Natural killer cell treated with Interleukin-12 subunit alpha and Interleukin-12 subunit beta and Interleukin-15 and Interleukin-18, amount 100 ng/mL, for 72 hours (primary cell): ENCODE measurements around the gene PYDC1. TPM values are rescaled to one million over a fixed set of nuclear protein-coding genes. Genes with fewer than 3 reads are reported as not detected.
A peak's percentile ranks its signal among the peaks of the same experiment; 100 is the strongest.
"Not testable (repeated sequence)": the region's sequence is repeated elsewhere in the genome, so short reads cannot be mapped to it uniquely, and the experiment has no call there.

Source experiments
- ATAC-seq, 2 donors: fragments of 150-1000 bp; cut with Tn5 transposase in 1 of 2; sonication (Bioruptor Pico), chemical (Tn5 transposase) in 1 of 2; 2 replicates each; pipeline ENCODE4 v1.10.0; 2021
- DNase-seq: peaks from one replicate; pipeline ENCODE4 v3.0.0; 2022; ENCODE audit warnings: low spot score
- H3K27ac Mint-ChIP-seq, 2 donors: 1 replicate in 1 of 2; 2 replicates in 1 of 2; pipeline ENCODE4 v1.8.0; 2022; ENCODE audit warnings: mixed read lengths in 2 of 2, mild to moderate bottlenecking in 1 of 2, moderate library complexity in 1 of 2
- H3K27me3 Mint-ChIP-seq, 2 donors: 1 replicate in 1 of 2; 2 replicates in 1 of 2; pipeline ENCODE4 v1.8.0; 2022; ENCODE audit warnings: mixed read lengths in 2 of 2
- H3K36me3 Mint-ChIP-seq: one replicate; pipeline ENCODE4 v1.8.0; 2022; ENCODE audit warnings: mixed read lengths
- H3K4me1 Mint-ChIP-seq, 2 donors: 1 replicate in 1 of 2; 2 replicates in 1 of 2; pipeline ENCODE4 v1.8.0; 2022; ENCODE audit warnings: low read depth in 2 of 2, mixed read lengths in 2 of 2, mild to moderate bottlenecking in 1 of 2
- H3K4me3 Mint-ChIP-seq: one replicate; pipeline ENCODE4 v1.8.0; 2022; ENCODE audit warnings: mixed read lengths
- H3K9me3 Mint-ChIP-seq: 2 replicates; pipeline ENCODE4 v1.8.0; 2022; ENCODE audit warnings: mixed read lengths
- total RNA-seq, 2 donors: library from RNA; stranded (reverse); gene quantifications; one replicate each; pipeline ENCODE4 v1.2.3, GENCODE V29; 2022

The PYDC1 gene
- total RNA-seq, 2 donors from 2014 or later: not detected

GRCh38 chr16:31214708-31215286 is 2.1 kb downstream of the PYDC1 start:
- no peak overlapping the region for H3K27ac Mint-ChIP-seq
- no peaks in the 10 kb centered on the region for H3K36me3 Mint-ChIP-seq
- H3K9me3 Mint-ChIP-seq: no peaks in the 10 kb centered on the region
- peak overlapping the region; percentile 81 for H3K4me3 Mint-ChIP-seq
- peaks cover 15 to 18% of the 10 kb centered on the region in 2 donors for H3K4me1 Mint-ChIP-seq
- peak in 1 of 2 donors; percentile 7 for ATAC-seq
- DNase-seq: no peak
- peaks cover 7 to 21% of the 10 kb centered on the region in 2 donors for H3K27me3 Mint-ChIP-seq

- ATAC-seq: no peak
- peaks cover 7 to 21% of the 10 kb centered on the region in 2 donors for H3K27me3 Mint-ChIP-seq
These were observed 2.8 kb downstream of the PYDC1 start, which contains the start of gene TRIM72 for GRCh38 chr16:31213877-31214707. TSS of gene TRIM72 (plus strand) at chr16:31214119. CDS start at chr16:31214739, 620 bp downstream.

GRCh38 chr16:31213342-31213741 is 3.6 kb downstream of the PYDC1 start:
- Mint-ChIP-seq H3K4me3 (no peak overlapping the region), H3K4me1 (peaks cover 15 to 18% of the 10 kb centered on the region in 2 donors), H3K36me3 (no peaks in the 10 kb centered on the region), H3K9me3 (no peaks in the 10 kb centered on the region), H3K27me3 (peaks cover 7 to 15% of the 10 kb centered on the region in 2 donors), H3K27ac (no peak overlapping the region)
- DNase-seq: no peak
- no peak for ATAC-seq

More at GRCh38 chr16:31213877-31214707, 2.8 kb downstream of the PYDC1 start, which contains the start of gene TRIM72:
- Mint-ChIP-seq H3K9me3 (no peaks in the 10 kb centered on the region), H3K36me3 (no peaks in the 10 kb centered on the region), H3K4me1 (peaks cover 15 to 18% of the 10 kb centered on the region in 2 donors), H3K4me3 (peak within 1 kb of the TSS; percentile 81), H3K27ac (no peak within 1 kb of the TSS)
- no peak for DNase-seq

- Mint-ChIP-seq H3K9me3 (no peaks in the 10 kb centered on the region), H3K4me3 (no peak overlapping the region), H3K27ac (peak overlapping the region in 1 of 2 donors; percentile 78), H3K4me1 (peaks cover 20 to 28% of the 10 kb centered on the region in 2 donors), H3K36me3 (no peaks in the 10 kb centered on the region), H3K27me3 (peaks cover 0 to 2% of the 10 kb centered on the region in 2 donors)
- DNase-seq (no peak), ATAC-seq (no peak)
These were observed 10.2 kb downstream of the PYDC1 start for GRCh38 chr16:31206776-31207175.

- Mint-ChIP-seq H3K4me3 (no peak overlapping the region), H3K36me3 (no peaks in the 10 kb centered on the region), H3K27ac (peak overlapping the region in 1 of 2 donors; percentile 78), H3K4me1 (peaks cover 29 to 35% of the 10 kb centered on the region in 2 donors), H3K27me3 (no peaks in the 10 kb centered on the region), H3K9me3 (no peaks in the 10 kb centered on the region)
- no peak for ATAC-seq
- no peak for DNase-seq
These were observed 11.9 kb downstream of the PYDC1 start for GRCh38 chr16:31204871-31205666.

- Mint-ChIP-seq H3K9me3 (no peaks in the 10 kb centered on the region), H3K27me3 (no peaks in the 10 kb centered on the region), H3K27ac (peak within 1 kb of the TSS; percentile 83 to 93), H3K4me3 (peak within 1 kb of the TSS; percentile 92), H3K36me3 (peaks cover 8% of the 10 kb centered on the region), H3K4me1 (peaks cover 45 to 53% of the 10 kb centered on the region in 2 donors)
- DNase-seq: no peak
- ATAC-seq: peak; percentile 62 to 70
These were observed 14.2 kb downstream of the PYDC1 start, which contains the start of gene PYCARD for GRCh38 chr16:31202414-31203375. TSS of gene PYCARD (minus strand) at chr16:31202760. CDS start at chr16:31202690, 70 bp downstream.

- peak overlapping the region; percentile 83 to 93 for H3K27ac Mint-ChIP-seq
- peaks cover 45 to 53% of the 10 kb centered on the region in 2 donors for H3K4me1 Mint-ChIP-seq
- DNase-seq: peak; percentile 69
These were observed 15.1 kb downstream of the PYDC1 start for GRCh38 chr16:31201582-31202413.

GRCh38 chr16:31200821-31201568 is 15.9 kb downstream of the PYDC1 start:
- H3K27me3 Mint-ChIP-seq: no peaks in the 10 kb centered on the region
- DNase-seq: no peak

More at GRCh38 chr16:31201582-31202413, 15.1 kb downstream of the PYDC1 start:
- Mint-ChIP-seq H3K36me3 (peaks cover 8% of the 10 kb centered on the region), H3K9me3 (no peaks in the 10 kb centered on the region), H3K4me3 (peak overlapping the region; percentile 92), H3K27me3 (no peaks in the 10 kb centered on the region)
- peak; percentile 71 to 79 for ATAC-seq

GRCh38 chr16:31200111-31200510 is 16.8 kb downstream of the PYDC1 start:
- Mint-ChIP-seq H3K4me1 (peaks cover 48 to 52% of the 10 kb centered on the region in 2 donors), H3K4me3 (peak overlapping the region; percentile 11), H3K36me3 (peaks cover 13% of the 10 kb centered on the region), H3K27ac (peak overlapping the region; percentile 36 to 48)
- DNase-seq, ATAC-seq, H3K27me3 Mint-ChIP-seq, H3K9me3 Mint-ChIP-seq: not testable (repeated sequence)

More at GRCh38 chr16:31200821-31201568, 15.9 kb downstream of the PYDC1 start:
- Mint-ChIP-seq H3K4me1 (peaks cover 50 to 53% of the 10 kb centered on the region in 2 donors), H3K4me3 (peak overlapping the region; percentile 92), H3K36me3 (peaks cover 12% of the 10 kb centered on the region), H3K9me3 (no peaks in the 10 kb centered on the region), H3K27ac (peak overlapping the region; percentile 83 to 93)
- peak in 1 of 2 donors; percentile 41 for ATAC-seq

- no peak for ATAC-seq
- Mint-ChIP-seq H3K36me3 (peaks cover 13% of the 10 kb centered on the region), H3K4me1 (peaks cover 48 to 56% of the 10 kb centered on the region in 2 donors), H3K27me3 (no peaks in the 10 kb centered on the region), H3K27ac (peak overlapping the region; percentile 36 to 48), H3K9me3 (no peaks in the 10 kb centered on the region), H3K4me3 (peak overlapping the region; percentile 11)
- no peak for DNase-seq
These were observed 17.4 kb downstream of the PYDC1 start for GRCh38 chr16:31199430-31200041.
